HCT116 (cell line): ENCODE data around the gene RRAGD. TPM values are rescaled to one million over a fixed set of nuclear protein-coding genes. Genes with fewer than 3 reads are reported as not detected.

ENCODE experiments used
- ATAC-seq: fragments of 200-7000 bp; cut with Tn5 transposase; 2 replicates; pipeline ENCODE4 v1.9.1; 2020; ENCODE audit warnings: mild to moderate bottlenecking, moderate library complexity
- BruUV-seq: library from RNA; stranded (reverse); fragments of 400-500 nt; replicated peaks from 2 replicates; lab custom pipeline; 2021; lab: Mats Ljungman, UMichigan
- CTCF ChIA-PET: fragments of 300-600 bp; sonication (Branson Sonifier 250); formaldehyde crosslinking; loops from one replicate; lab custom pipeline; 2021; ENCODE audit warnings: antibody characterized with exemption; lab: Charles Lee
- POLR2A ChIA-PET: fragments of 300-600, 350-600 bp; sonication (Branson Sonifier 250); formaldehyde crosslinking; loops from one replicate; lab custom pipeline; 2021; ENCODE audit warnings: antibody characterized with exemption; lab: Charles Lee
- RAD21 ChIA-PET, 2 experiments: fragments of 300-600 bp; sonication (Branson Sonifier 250); formaldehyde crosslinking; loops; one replicate each; lab custom pipeline; 2023; ENCODE audit warnings: low total read pairs in 2 of 2; ENCODE audit not compliant: uncharacterized antibody in 2 of 2, unreplicated experiment in 2 of 2, low non-redundant PET in 1 of 2; lab: Charles Lee
- DNase-seq: peaks from one replicate; pipeline ENCODE4 v3.0.0-alpha.2; 2010; ENCODE audit warnings: low read depth, low spot score
- H2AFZ ChIP-seq: fragments of 200-600 bp; shearing (Covaris generic), sonication (generic); 2 replicates; pipeline ENCODE4 v1.6.1; 2017; ENCODE audit warnings: low read depth, mixed run types, mixed read lengths, antibody characterized with exemption, low read length; ENCODE audit not compliant: poor library complexity, severe bottlenecking
- H3K27ac ChIP-seq: 2 replicates; pipeline ENCODE4 v1.5.1; 2012; ENCODE audit warnings: low read depth, low read length
- H3K27me3 ChIP-seq: fragments of 200-600 bp; sonication (generic); 2 replicates; pipeline ENCODE4 v1.6.1; 2016; ENCODE audit warnings: mixed run types, low read length, mixed read lengths; ENCODE audit not compliant: insufficient read depth
- H3K36me3 ChIP-seq, 2 experiments: fragments of 200-500 bp in 1 of 2; fragments of 200-600 bp in 1 of 2; sonication (Bioruptor generic) in 1 of 2; sonication (generic) in 1 of 2; 2 replicates each; pipeline versions ENCODE4 v1.5.1 to v1.6.1; 2014 to 2016; ENCODE audit warnings: low read length in 2 of 2, inconsistent platforms in 1 of 2, mixed read lengths in 1 of 2, mixed run types in 1 of 2; ENCODE audit not compliant: insufficient read depth in 2 of 2, control insufficient read depth in 1 of 2
- H3K4me1 ChIP-seq, 2 experiments: fragments of 200-600 bp in 1 of 2; sonication (generic) in 1 of 2; 2 replicates each; pipeline versions ENCODE4 v1.5.1 to v1.6.1; 2012 to 2017; ENCODE audit warnings: low read length in 2 of 2, inconsistent platforms in 1 of 2, mild to moderate bottlenecking in 1 of 2, mixed read lengths in 1 of 2, mixed run types in 1 of 2, moderate library complexity in 1 of 2; ENCODE audit not compliant: insufficient read depth in 2 of 2, control insufficient read depth in 1 of 2
- H3K4me2 ChIP-seq: fragments of 200-600 bp; sonication (generic); 2 replicates; pipeline ENCODE4 v1.6.1; 2017; ENCODE audit warnings: mixed run types, low read length, mixed read lengths
- H3K4me3 ChIP-seq, 2 experiments: fragments of 200-600 bp in 1 of 2; sonication (generic) in 1 of 2; replicated peaks in 1 of 2; 2 replicates each; pipeline ENCODE4 v1.5.1; 2011 to 2016; ENCODE audit warnings: low read length in 2 of 2, control low read depth in 1 of 2, low read depth in 1 of 2, mild to moderate bottlenecking in 1 of 2, mixed read lengths in 1 of 2, mixed run types in 1 of 2
- H3K79me2 ChIP-seq: fragments of 200-600 bp; sonication (generic); 2 replicates; pipeline ENCODE4 v1.6.1; 2017; ENCODE audit warnings: mild to moderate bottlenecking, mixed run types, low read length, moderate library complexity, mixed read lengths; ENCODE audit not compliant: insufficient read depth
- H3K9ac ChIP-seq: fragments of 200-600 bp; sonication (generic); 2 replicates; pipeline ENCODE4 v1.6.1; 2016; ENCODE audit warnings: low read length, mixed read lengths
- H3K9me2 ChIP-seq: fragments of 200-600 bp; sonication (generic), shearing (Covaris generic); 2 replicates; pipeline ENCODE4 v1.6.1; 2017; ENCODE audit warnings: mixed run types, mild to moderate bottlenecking, moderate library complexity; ENCODE audit not compliant: insufficient read depth
- H3K9me3 ChIP-seq, 2 experiments: fragments of 200-500 bp in 1 of 2; fragments of 200-600 bp in 1 of 2; sonication (Bioruptor generic) in 1 of 2; sonication (generic) in 1 of 2; 2 replicates each; pipeline ENCODE4 v1.6.1; 2014 to 2017; ENCODE audit warnings: low read length in 2 of 2, mixed read lengths in 2 of 2, inconsistent platforms in 1 of 2, low read depth in 1 of 2, mild to moderate bottlenecking in 1 of 2, mixed run types in 1 of 2, moderate library complexity in 1 of 2; ENCODE audit not compliant: control insufficient read depth in 1 of 2, insufficient read depth in 1 of 2
- H4K20me1 ChIP-seq: fragments of 200-600 bp; sonication (generic), shearing (Covaris generic); 2 replicates; pipeline ENCODE4 v1.6.1; 2017; ENCODE audit warnings: mixed run types, mild to moderate bottlenecking, moderate library complexity; ENCODE audit not compliant: insufficient read depth
- CBX3 ChIP-seq: IDR thresholded peaks from 2 replicates; pipeline ENCODE4 v1.6.1; 2012; ENCODE audit warnings: low read depth
- CEBPB ChIP-seq: IDR thresholded peaks from 2 replicates; pipeline ENCODE4 v1.6.1; 2012; ENCODE audit warnings: low read depth
- EGR1 ChIP-seq: IDR thresholded peaks from 2 replicates; pipeline ENCODE4 v1.6.1; 2012; ENCODE audit warnings: low read depth
- ELF1 ChIP-seq: IDR thresholded peaks from 2 replicates; pipeline ENCODE4 v1.6.1; 2012; ENCODE audit warnings: low read depth, borderline replicate concordance
- FOSL1 ChIP-seq: IDR thresholded peaks from 2 replicates; pipeline ENCODE4 v1.6.1; 2012; ENCODE audit warnings: low read depth
- JUND ChIP-seq: IDR thresholded peaks from 2 replicates; pipeline ENCODE4 v1.6.1; 2012
- POLR2A ChIP-seq: IDR thresholded peaks from 2 replicates; pipeline ENCODE4 v1.7.0; 2011; ENCODE audit warnings: borderline replicate concordance; ENCODE audit not compliant: insufficient read depth, insufficient read length; ENCODE audit errors: extremely low read depth
- POLR2AphosphoS5 ChIP-seq: IDR thresholded peaks from 2 replicates; pipeline ENCODE4 v1.6.1; 2011; ENCODE audit warnings: mild to moderate bottlenecking, low read depth, low read length, moderate library complexity
- RAD21 ChIP-seq: IDR thresholded peaks from 2 replicates; pipeline ENCODE4 v1.6.1; 2012; ENCODE audit warnings: low read depth, mild to moderate bottlenecking
- SIN3A ChIP-seq: IDR thresholded peaks from 2 replicates; pipeline ENCODE4 v1.6.1; 2012; ENCODE audit warnings: low read depth
- SP1 ChIP-seq: IDR thresholded peaks from 2 replicates; pipeline ENCODE4 v1.6.1; 2012; ENCODE audit warnings: low read depth
- ZFX ChIP-seq: fragments of 450-650 bp; IDR thresholded peaks from 2 replicates; pipeline ENCODE4 v1.6.1; 2017
- ZNF274 ChIP-seq: fragments of 200-500 bp; sonication (Bioruptor generic); IDR thresholded peaks from 2 replicates; pipeline ENCODE4 v1.6.1; 2014; ENCODE audit warnings: mild to moderate bottlenecking, low read depth, low read length, inconsistent platforms
- intact Hi-C: fragments of 100-400 bp; cut with micrococcal nuclease; formaldehyde crosslinking; loops from 2 replicates; pipeline ENCODE4 v1.10.0; 2022
- total RNA-seq: library from RNA; stranded (reverse); gene quantifications from one replicate; pipeline ENCODE4 v1.2.1, GENCODE V29; 2021; ENCODE audit not compliant: unreplicated experiment
- TF ChIP-seq, protein P1 (sequence below): IDR thresholded peaks from 2 replicates; pipeline ENCODE4 v1.6.1; 2012
- TF ChIP-seq, protein P2 (sequence below): IDR thresholded peaks from 2 replicates; pipeline ENCODE4 v1.6.1; 2011; ENCODE audit warnings: mild to moderate bottlenecking, low read length, moderate library complexity; ENCODE audit not compliant: insufficient replicate concordance; ENCODE audit errors: extremely low read depth
- TF ChIP-seq, protein P3 (sequence below), 3 experiments: fragments of 200-600 bp in 1 of 3; sonication (generic) in 1 of 3; IDR thresholded peaks in 2 of 3; conservative IDR thresholded peaks in 1 of 3; 2 replicates each; pipeline ENCODE4 v1.5.1; 2012 to 2017; ENCODE audit warnings: low read depth in 2 of 3, low read length in 2 of 3, antibody characterized with exemption in 1 of 3, borderline replicate concordance in 1 of 3, control low read depth in 1 of 3, mild to moderate bottlenecking in 1 of 3, mixed read lengths in 1 of 3, mixed run types in 1 of 3, moderate library complexity in 1 of 3; ENCODE audit not compliant: insufficient read depth in 1 of 3
- TF ChIP-seq, protein P4 (sequence below): IDR thresholded peaks from 2 replicates; pipeline ENCODE4 v1.6.1; 2012; ENCODE audit warnings: low read depth

The RRAGD gene
- total RNA-seq, 1 experiment from 2014 or later: 15.9 TPM

DNA sequence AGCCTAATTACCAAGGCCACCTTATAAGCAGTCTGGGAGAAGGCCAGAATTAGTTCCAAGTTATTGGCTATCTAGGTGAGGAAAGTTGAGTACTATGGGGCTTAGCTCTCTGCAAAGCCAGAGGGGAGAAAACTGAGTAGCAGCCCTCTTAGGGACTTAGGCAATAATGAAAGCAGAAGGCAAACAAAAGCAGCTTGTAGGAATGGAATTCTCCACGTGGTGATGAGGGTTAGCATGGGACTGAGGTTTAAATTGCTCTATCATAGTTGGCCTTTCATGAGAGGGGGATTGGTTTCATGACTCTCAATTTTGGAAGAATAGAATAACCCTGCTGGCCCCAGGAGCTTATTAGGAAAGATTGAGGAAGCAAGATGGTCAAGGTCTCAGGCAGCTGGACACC is 52.5 kb downstream of the RRAGD start (continued):
- TF ChIP-seq FOSL1 (no peak), POLR2A (no peak), POLR2AphosphoS5 (no peak), ZFX (no peak)

DNA sequence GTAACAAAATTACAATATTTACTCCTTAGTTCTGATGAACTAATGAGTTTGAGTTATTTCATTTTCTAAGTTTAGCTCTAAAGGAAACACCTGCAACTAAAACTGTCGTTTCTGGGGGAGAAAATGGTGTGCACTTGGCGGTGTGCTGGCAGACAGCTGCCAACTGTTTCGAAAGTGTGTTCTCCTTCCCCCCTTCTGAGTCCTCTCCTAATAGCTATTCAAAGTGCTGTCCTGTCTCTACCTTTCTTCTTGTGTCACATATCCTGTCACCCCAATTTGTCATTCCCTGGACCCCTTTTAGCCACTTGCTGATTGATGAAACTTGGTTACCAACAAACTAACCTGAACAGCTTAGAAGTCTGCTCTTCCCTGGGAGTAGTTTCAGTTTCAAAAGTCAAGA is 54.7 kb downstream of the RRAGD start:
- Histone ChIP-seq H4K20me1 (no peaks in the 10 kb centered on the region), H2AFZ (no peak overlapping the region), H3K36me3 (no peaks in the 10 kb centered on the region), H3K9ac (no peak overlapping the region), H3K27me3 (no peaks in the 10 kb centered on the region), H3K79me2 (no peaks in the 10 kb centered on the region; the same call in 1 of the 2 replicates), H3K27ac (no peak overlapping the region), H3K4me2 (no peak overlapping the region), H3K9me2 (no peaks in the 10 kb centered on the region), H3K4me3 (no peak overlapping the region), H3K4me1 (peaks cover 5 to 9% of the 10 kb centered on the region in 2 experiments; a peak in 2 of 4 replicates), H3K9me3 (no peaks in the 10 kb centered on the region)
- intact Hi-C loops: no loop called here
- RAD21 ChIA-PET: no interaction called here
- CTCF ChIA-PET: interaction anchor here (1.2 to 2.6 kb wide), 2 partner anchors 10 to 374 kb away, joined by 4 to 11 read pairs; no protein-coding TSS in a partner anchor
- ATAC-seq (no peak), DNase-seq (no peak)
- no TSS peak for BruUV-seq
- TF ChIP-seq ZNF274 (no peak), CEBPB (no peak), CBX3 (no peak), SP1 (no peak), SIN3A (no peak), ELF1 (no peak), EGR1 (no peak), JUND (no peak), RAD21 (no peak)
- TF ChIP-seq, protein P1, sequence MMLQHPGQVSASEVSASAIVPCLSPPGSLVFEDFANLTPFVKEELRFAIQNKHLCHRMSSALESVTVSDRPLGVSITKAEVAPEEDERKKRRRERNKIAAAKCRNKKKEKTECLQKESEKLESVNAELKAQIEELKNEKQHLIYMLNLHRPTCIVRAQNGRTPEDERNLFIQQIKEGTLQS: no peak
- TF ChIP-seq, protein P2, sequence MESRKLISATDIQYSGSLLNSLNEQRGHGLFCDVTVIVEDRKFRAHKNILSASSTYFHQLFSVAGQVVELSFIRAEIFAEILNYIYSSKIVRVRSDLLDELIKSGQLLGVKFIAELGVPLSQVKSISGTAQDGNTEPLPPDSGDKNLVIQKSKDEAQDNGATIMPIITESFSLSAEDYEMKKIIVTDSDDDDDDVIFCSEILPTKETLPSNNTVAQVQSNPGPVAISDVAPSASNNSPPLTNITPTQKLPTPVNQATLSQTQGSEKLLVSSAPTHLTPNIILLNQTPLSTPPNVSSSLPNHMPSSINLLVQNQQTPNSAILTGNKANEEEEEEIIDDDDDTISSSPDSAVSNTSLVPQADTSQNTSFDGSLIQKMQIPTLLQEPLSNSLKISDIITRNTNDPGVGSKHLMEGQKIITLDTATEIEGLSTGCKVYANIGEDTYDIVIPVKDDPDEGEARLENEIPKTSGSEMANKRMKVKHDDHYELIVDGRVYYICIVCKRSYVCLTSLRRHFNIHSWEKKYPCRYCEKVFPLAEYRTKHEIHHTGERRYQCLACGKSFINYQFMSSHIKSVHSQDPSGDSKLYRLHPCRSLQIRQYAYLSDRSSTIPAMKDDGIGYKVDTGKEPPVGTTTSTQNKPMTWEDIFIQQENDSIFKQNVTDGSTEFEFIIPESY: no peak
- TF ChIP-seq, protein P3, sequence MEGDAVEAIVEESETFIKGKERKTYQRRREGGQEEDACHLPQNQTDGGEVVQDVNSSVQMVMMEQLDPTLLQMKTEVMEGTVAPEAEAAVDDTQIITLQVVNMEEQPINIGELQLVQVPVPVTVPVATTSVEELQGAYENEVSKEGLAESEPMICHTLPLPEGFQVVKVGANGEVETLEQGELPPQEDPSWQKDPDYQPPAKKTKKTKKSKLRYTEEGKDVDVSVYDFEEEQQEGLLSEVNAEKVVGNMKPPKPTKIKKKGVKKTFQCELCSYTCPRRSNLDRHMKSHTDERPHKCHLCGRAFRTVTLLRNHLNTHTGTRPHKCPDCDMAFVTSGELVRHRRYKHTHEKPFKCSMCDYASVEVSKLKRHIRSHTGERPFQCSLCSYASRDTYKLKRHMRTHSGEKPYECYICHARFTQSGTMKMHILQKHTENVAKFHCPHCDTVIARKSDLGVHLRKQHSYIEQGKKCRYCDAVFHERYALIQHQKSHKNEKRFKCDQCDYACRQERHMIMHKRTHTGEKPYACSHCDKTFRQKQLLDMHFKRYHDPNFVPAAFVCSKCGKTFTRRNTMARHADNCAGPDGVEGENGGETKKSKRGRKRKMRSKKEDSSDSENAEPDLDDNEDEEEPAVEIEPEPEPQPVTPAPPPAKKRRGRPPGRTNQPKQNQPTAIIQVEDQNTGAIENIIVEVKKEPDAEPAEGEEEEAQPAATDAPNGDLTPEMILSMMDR (IDR thresholded peaks at IDR 0.05 in 2 of 3, conservative IDR thresholded peaks at IDR 0.05 in 1 of 3; ENCODE audit: borderline replicate concordance in 1 of 3, insufficient read depth in 1 of 3, low read depth in 2 of 3, low read length in 2 of 3): no peak
- TF ChIP-seq, protein P4, sequence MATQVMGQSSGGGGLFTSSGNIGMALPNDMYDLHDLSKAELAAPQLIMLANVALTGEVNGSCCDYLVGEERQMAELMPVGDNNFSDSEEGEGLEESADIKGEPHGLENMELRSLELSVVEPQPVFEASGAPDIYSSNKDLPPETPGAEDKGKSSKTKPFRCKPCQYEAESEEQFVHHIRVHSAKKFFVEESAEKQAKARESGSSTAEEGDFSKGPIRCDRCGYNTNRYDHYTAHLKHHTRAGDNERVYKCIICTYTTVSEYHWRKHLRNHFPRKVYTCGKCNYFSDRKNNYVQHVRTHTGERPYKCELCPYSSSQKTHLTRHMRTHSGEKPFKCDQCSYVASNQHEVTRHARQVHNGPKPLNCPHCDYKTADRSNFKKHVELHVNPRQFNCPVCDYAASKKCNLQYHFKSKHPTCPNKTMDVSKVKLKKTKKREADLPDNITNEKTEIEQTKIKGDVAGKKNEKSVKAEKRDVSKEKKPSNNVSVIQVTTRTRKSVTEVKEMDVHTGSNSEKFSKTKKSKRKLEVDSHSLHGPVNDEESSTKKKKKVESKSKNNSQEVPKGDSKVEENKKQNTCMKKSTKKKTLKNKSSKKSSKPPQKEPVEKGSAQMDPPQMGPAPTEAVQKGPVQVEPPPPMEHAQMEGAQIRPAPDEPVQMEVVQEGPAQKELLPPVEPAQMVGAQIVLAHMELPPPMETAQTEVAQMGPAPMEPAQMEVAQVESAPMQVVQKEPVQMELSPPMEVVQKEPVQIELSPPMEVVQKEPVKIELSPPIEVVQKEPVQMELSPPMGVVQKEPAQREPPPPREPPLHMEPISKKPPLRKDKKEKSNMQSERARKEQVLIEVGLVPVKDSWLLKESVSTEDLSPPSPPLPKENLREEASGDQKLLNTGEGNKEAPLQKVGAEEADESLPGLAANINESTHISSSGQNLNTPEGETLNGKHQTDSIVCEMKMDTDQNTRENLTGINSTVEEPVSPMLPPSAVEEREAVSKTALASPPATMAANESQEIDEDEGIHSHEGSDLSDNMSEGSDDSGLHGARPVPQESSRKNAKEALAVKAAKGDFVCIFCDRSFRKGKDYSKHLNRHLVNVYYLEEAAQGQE: no peak
- POLR2A ChIA-PET: no interaction called here
